Keratinocyte (primary cell): ENCODE data around the gene ARHGAP9. TPM values are rescaled to one million over a fixed set of nuclear protein-coding genes. Genes with fewer than 3 reads are reported as not detected.

Experiments used
- DNase-seq: peaks from one replicate; pipeline ENCODE4 v3.0.0-alpha.2; 2011; ENCODE audit warnings: low read depth, missing footprints, low spot score
- FAIRE-seq: peaks from 2 replicates; lab custom pipeline; 2011; peaks lifted over from hg19 to GRCh38; lab: Jason Lieb, UNC
- H2AFZ ChIP-seq: 2 replicates; pipeline ENCODE4 v1.6.0; 2012; ENCODE audit warnings: low read length, control low read depth, inconsistent platforms; ENCODE audit not compliant: control insufficient read depth
- H3K27ac ChIP-seq: 2 replicates; pipeline ENCODE4 v1.5.1; 2011; ENCODE audit warnings: low read length; ENCODE audit not compliant: control insufficient read depth, insufficient read depth
- H3K27me3 ChIP-seq: 3 replicates; pipeline ENCODE4 v1.6.0; 2011; ENCODE audit warnings: low read length; ENCODE audit not compliant: control insufficient read depth, insufficient read depth; ENCODE audit errors: extremely low read depth
- H3K36me3 ChIP-seq, 2 experiments: 2 replicates in 1 of 2; 3 replicates in 1 of 2; pipeline ENCODE4 v1.5.1; 2011; ENCODE audit warnings: low read length in 2 of 2, mild to moderate bottlenecking in 1 of 2; ENCODE audit not compliant: control insufficient read depth in 2 of 2, insufficient read depth in 2 of 2; ENCODE audit errors: extremely low read depth in 1 of 2
- H3K4me1 ChIP-seq: 3 replicates; pipeline ENCODE4 v1.5.1; 2011; ENCODE audit warnings: low read length; ENCODE audit not compliant: control insufficient read depth, insufficient read depth; ENCODE audit errors: extremely low read depth
- H3K4me2 ChIP-seq: 3 replicates; pipeline ENCODE4 v1.6.0; 2011; ENCODE audit warnings: low read depth, low read length; ENCODE audit not compliant: control insufficient read depth, insufficient read depth; ENCODE audit errors: extremely low read depth
- H3K4me3 ChIP-seq, 3 experiments: fragments of 200-600 bp in 1 of 3; sonication (generic) in 1 of 3; 2 replicates in 2 of 3; 3 replicates in 1 of 3; pipeline ENCODE4 v1.5.1; 2011 to 2016; ENCODE audit warnings: low read length in 3 of 3, mild to moderate bottlenecking in 3 of 3, control low read depth in 2 of 3, inconsistent platforms in 1 of 3, low read depth in 1 of 3, mixed read lengths in 1 of 3, mixed run types in 1 of 3, moderate library complexity in 1 of 3; ENCODE audit not compliant: control insufficient read depth in 2 of 3, insufficient read depth in 2 of 3; ENCODE audit errors: extremely low read depth in 1 of 3
- H3K79me2 ChIP-seq: 2 replicates; pipeline ENCODE4 v1.6.0; 2012; ENCODE audit warnings: low read length; ENCODE audit not compliant: control insufficient read depth, insufficient read depth
- H3K9ac ChIP-seq: 3 replicates; pipeline ENCODE4 v1.6.0; 2011; ENCODE audit warnings: low read length; ENCODE audit not compliant: control insufficient read depth, insufficient read depth; ENCODE audit errors: extremely low read depth
- H3K9me1 ChIP-seq: 3 replicates; pipeline ENCODE4 v1.6.0; 2011; ENCODE audit warnings: low read length; ENCODE audit not compliant: control insufficient read depth, insufficient read depth; ENCODE audit errors: extremely low read depth
- H3K9me3 ChIP-seq: 2 replicates; pipeline ENCODE4 v1.5.1; 2012; ENCODE audit warnings: low read depth, low read length; ENCODE audit not compliant: control insufficient read depth
- H4K20me1 ChIP-seq: 3 replicates; pipeline ENCODE4 v1.6.0; 2011; ENCODE audit warnings: low read length; ENCODE audit not compliant: control insufficient read depth, insufficient read depth; ENCODE audit errors: extremely low read depth
- CTCF ChIP-seq, 3 experiments: IDR thresholded peaks in 1 of 3; conservative IDR thresholded peaks in 1 of 3; optimal IDR thresholded peaks in 1 of 3; 2 replicates in 2 of 3; 3 replicates in 1 of 3; pipeline versions ENCODE3 to v1.5.1; 2011; ENCODE audit warnings: low read length in 3 of 3, mild to moderate bottlenecking in 3 of 3, moderate library complexity in 2 of 3, control low read depth in 1 of 3, inconsistent platforms in 1 of 3; ENCODE audit not compliant: insufficient read depth in 2 of 3; ENCODE audit errors: extremely low read depth in 1 of 3
- EZH2 ChIP-seq: IDR thresholded peaks from one replicate; pipeline ENCODE4 v1.6.1; 2012; ENCODE audit warnings: inconsistent platforms, mild to moderate bottlenecking, low read length, moderate library complexity
- dilution Hi-C: fragments of 300-500 bp; cut with MboI; formaldehyde crosslinking; loops from one replicate; pipeline ENCODE4 v1.7.0; 2020; ENCODE audit warnings: low sequenced_read_pairs; ENCODE audit not compliant: extremely low pct_ligation_motif_present
- polyA plus RNA-seq, 5 experiments: library from polyadenylated mRNA; depleted of rRNA in 3 of 5; stranded (reverse) in 3 of 5; stranded (forward) in 1 of 5; unstranded in 1 of 5; fragments of >200 nt; gene quantifications; 1 replicate in 1 of 5; 2 replicates in 3 of 5; 3 replicates in 1 of 5; pipeline versions ENCODE4 v1.2.1 to v1.2.3, GENCODE V29; 2011 to 2012; ENCODE audit warnings: missing spikeins in 2 of 5, low read depth in 1 of 5, low replicate concordance in 1 of 5

The ARHGAP9 gene
- polyA plus RNA-seq, 1 donor (not counting 4 experiments of a cell fraction or from before 2014, with no cell fraction given), result not detected

- Histone ChIP-seq H2AFZ (no peak overlapping the region), H3K36me3 (no peaks in the 10 kb centered on the region), H3K9me1 (no peaks in the 10 kb centered on the region), H3K4me1 (peaks cover 3% of the 10 kb centered on the region), H3K27me3 (peaks cover 87% of the 10 kb centered on the region), H4K20me1 (no peaks in the 10 kb centered on the region), H3K27ac (no peak overlapping the region), H3K9ac (no peak overlapping the region), H3K79me2 (no peaks in the 10 kb centered on the region), H3K4me3 (no peak overlapping the region), H3K4me2 (no peak overlapping the region), H3K9me3 (no peaks in the 10 kb centered on the region)
- no peak for FAIRE-seq
- no peak for DNase-seq
- TF ChIP-seq CTCF (optimal IDR thresholded peaks at IDR 0.05 in 1 of 3, IDR thresholded peaks at IDR 0.05 in 1 of 3, conservative IDR thresholded peaks at IDR 0.05 in 1 of 3; ENCODE audit: extremely low read depth in 1 of 3, insufficient read depth in 2 of 3, low read length in 3 of 3) (no peak), EZH2 (no peak)
- dilution Hi-C loops, result no loop called here
Measured at GRCh38 chr12:57472391-57472790, 7.3 kb downstream of the ARHGAP9 start.

GRCh38 chr12:57471661-57472060 lies 8.0 kb downstream of the ARHGAP9 start:
- Histone ChIP-seq H3K79me2 (no peaks in the 10 kb centered on the region), H3K4me2 (no peak overlapping the region), H3K9ac (no peak overlapping the region), H3K27me3 (peaks cover 86% of the 10 kb centered on the region), H4K20me1 (no peaks in the 10 kb centered on the region), H3K9me1 (no peaks in the 10 kb centered on the region), H3K9me3 (no peaks in the 10 kb centered on the region), H3K4me3 (no peak overlapping the region), H3K27ac (no peak overlapping the region), H2AFZ (no peak overlapping the region), H3K36me3 (no peaks in the 10 kb centered on the region), H3K4me1 (peaks cover 3% of the 10 kb centered on the region)
- no peak for TF ChIP-seq CTCF (optimal IDR thresholded peaks at IDR 0.05 in 1 of 3, IDR thresholded peaks at IDR 0.05 in 1 of 3, conservative IDR thresholded peaks at IDR 0.05 in 1 of 3; ENCODE audit: extremely low read depth in 1 of 3, insufficient read depth in 2 of 3, low read length in 3 of 3)
- TF ChIP-seq EZH2, result no peak
- DNase-seq, result no peak
- dilution Hi-C loops, result no loop called here
- FAIRE-seq, result no peak
